Measurements from ENCODE around the gene ANKRD63.

ANKRD63 gene

GRCh38 chr15:40295877-40296560 is 13.2 kb upstream of the ANKRD63 start:
- DNase-seq, result no peak

- DNase-seq, result no peak
Measured at GRCh38 chr15:40295297-40295696, 12.4 kb upstream of the ANKRD63 start.

GRCh38 chr15:40293905-40294895 is 11.3 kb upstream of the ANKRD63 start:
- peak in 14 of 51 donors; percentile 8 to 58 (median 36) for DNase-seq

- DNase-seq, result no peak
Measured at GRCh38 chr15:40293006-40293405, 10.1 kb upstream of the ANKRD63 start.

- DNase-seq, result no peak
Measured at GRCh38 chr15:40292246-40292645, 9.4 kb upstream of the ANKRD63 start.

- peak in 8 of 51 donors; percentile 13 to 50 (median 28) for DNase-seq
Measured at GRCh38 chr15:40290918-40291574, 8.2 kb upstream of the ANKRD63 start.

- DNase-seq, result no peak
Measured at GRCh38 chr15:40290545-40290917, 7.7 kb upstream of the ANKRD63 start.

- DNase-seq, result peak in 1 of 51 donors; percentile 38
Measured at GRCh38 chr15:40289140-40289775, 6.4 kb upstream of the ANKRD63 start.

- DNase-seq, result no peak
Measured at GRCh38 chr15:40287968-40288367, 5.1 kb upstream of the ANKRD63 start.

GRCh38 chr15:40287505-40287904 is 4.6 kb upstream of the ANKRD63 start:
- DNase-seq, result no peak

GRCh38 chr15:40286794-40287193 is 3.9 kb upstream of the ANKRD63 start:
- no peak for DNase-seq

GRCh38 chr15:40286061-40286532 is 3.2 kb upstream of the ANKRD63 start:
- peak in 3 of 51 donors; percentile 26 to 69 (median 47) for DNase-seq

- DNase-seq, result peak in 1 of 51 donors; percentile 64
Measured at GRCh38 chr15:40285554-40286011, 2.7 kb upstream of the ANKRD63 start.

GRCh38 chr15:40285151-40285550 is 2.3 kb upstream of the ANKRD63 start:
- no peak for DNase-seq

- no peak for DNase-seq
Measured at GRCh38 chr15:40283615-40284300, 894 bp upstream of the ANKRD63 start.

- peak in 2 of 51 donors; percentile 25 to 27 for DNase-seq
Measured at GRCh38 chr15:40282147-40282868, 556 bp downstream of the ANKRD63 start.

GRCh38 chr15:40281801-40282146 is 1.1 kb downstream of the ANKRD63 start:
- DNase-seq, result no peak

- no peak for DNase-seq
Measured at GRCh38 chr15:40281057-40281800, 1.6 kb downstream of the ANKRD63 start.

Data from hypothalamus (tissue), 51 donors.